Limb (tissue), 2 donors: ENCODE data around the gene FAM221B.

ENCODE experiments used
- DNase-seq, 2 donors: peaks; one replicate each; pipeline ENCODE4 v3.0.0-alpha.2; 2016; ENCODE audit errors: extremely low spot score in 2 of 2

The FAM221B gene

GRCh38 chr9:35820076-35820475 is 8.5 kb downstream of the FAM221B start:
- no peak for DNase-seq

DNA sequence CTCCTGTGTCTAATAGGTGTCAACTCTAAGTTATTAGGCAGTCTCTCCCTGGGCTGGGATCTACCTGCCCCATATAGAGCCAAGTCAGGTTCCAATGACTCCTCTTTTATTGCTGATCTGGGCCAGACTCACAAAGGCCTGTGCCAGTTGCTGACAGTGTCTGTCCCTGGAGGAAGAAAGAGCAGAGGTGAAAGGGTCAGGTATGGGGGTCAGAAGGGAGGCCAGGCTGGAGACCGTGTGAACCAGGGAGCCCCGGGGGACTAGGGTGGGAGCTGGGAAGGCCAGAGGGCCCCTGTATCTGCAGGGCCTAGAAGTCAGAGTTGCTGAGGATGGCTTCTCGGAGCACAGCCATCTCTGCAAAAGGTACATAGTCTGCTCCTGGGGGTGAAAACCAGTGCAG is 10.2 kb downstream of the FAM221B start:
- no peak for DNase-seq

GRCh38 chr9:35816708-35817107 is 11.8 kb downstream of the FAM221B start:
- DNase-seq: no peak

DNA sequence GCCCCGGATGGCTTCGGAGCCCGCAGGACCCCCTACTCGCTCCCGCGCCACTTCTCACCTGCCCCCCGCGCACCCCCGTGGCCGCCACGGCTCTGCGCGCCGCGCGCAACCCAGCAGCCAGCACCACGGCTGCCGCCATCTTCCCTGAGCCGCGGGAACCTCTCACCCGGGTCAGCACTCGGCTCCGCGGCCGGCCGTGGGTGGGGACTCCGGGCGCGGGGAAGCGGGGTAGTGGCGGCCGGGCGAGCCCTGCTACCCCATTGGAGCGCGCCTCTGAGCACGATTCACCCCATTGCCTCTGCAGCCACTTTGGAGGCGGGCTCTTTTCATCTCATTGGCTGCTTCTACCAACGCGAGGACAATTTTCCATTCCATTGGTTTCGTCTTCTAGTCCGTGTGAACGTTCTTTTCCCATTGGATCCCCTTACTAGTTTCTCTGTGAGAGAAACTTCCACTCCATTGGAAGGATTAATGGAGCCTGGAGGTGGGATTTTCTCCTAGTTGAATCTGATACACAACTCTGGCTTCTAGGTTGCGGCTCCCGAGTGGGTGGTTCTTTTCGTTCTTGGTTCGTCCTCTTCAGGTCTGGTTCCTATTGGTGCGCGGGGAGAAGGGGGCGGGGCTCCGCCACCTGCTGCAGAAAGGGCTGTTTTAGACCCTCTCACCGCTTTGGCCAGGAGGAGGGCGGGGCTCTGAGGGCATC is 13.5 kb downstream of the FAM221B start, which contains the start of gene HINT2:
Gene HINT2, minus strand, starts transcription at position 202 of the 703 bp plus-strand sequence. Its CDS starts 63 bp downstream, at position 139.
- DNase-seq: peak; percentile 95 to 98

- DNase-seq: peak; percentile 44 to 72
Measured at GRCh38 chr9:35814106-35814840, 14.3 kb downstream of the FAM221B start.

DNA sequence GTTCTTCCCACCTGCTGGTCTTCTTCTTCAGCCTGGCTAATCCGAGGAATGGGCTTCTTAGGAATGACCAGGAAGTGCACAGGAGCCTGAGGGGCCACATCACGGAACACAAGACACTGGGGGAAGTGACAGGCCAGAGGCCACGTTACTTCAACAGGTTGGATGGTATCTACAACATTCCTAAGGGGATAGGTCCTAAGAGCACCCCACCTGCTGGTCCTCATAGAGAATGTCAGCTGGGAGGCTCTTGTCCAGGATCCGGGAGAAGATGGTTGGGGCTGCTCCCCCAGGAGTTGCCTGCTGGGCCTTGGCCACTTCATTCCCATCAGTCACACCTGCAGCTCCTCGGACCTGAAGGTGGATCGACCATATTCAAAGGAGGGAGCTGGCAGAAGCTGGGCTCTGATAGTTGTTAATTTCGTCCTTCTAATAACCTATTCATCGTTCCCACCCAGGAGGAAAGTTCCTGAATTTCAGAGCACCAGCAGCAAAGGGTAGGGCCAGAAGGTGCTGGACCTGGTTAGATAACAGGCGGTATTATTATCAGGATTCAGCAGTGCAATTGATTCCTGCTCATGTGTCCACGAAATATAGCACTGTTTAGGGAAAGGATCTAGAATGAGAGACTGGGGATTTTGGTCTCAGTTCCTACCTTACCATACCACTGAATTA is 15.0 kb downstream of the FAM221B start:
- DNase-seq: no peak

DNA sequence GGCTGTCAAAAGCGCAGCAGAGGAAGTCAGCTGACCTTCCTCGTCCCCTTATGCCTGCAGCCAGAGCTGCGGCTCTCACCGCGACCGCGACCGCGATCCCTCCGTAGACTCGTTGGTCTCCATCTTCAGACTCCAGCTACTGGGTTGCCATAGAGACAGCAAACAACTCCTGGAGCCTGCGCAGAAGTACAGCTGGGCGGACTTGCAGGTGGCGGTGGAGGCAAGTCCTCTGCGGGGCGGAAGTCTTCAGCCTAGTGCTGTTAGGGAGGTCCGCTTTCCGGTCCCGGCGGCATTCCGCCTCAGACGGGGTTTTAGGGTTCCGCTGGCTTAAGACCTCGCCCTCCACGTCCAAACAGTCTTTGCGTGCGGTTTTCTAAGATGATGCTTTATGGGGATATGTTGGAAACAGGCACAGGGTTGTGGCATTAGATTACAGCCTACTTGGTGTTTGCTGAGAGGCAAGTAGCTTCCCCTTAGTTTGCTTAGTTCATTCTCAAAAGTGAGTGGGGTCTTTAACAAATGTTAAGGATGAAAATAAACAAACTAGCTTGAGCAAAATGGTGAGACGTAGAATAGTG is 16.4 kb downstream of the FAM221B start, which contains the start of gene SPAG8:
Gene SPAG8, minus strand, starts transcription at position 238 of the 578 bp plus-strand sequence. Its CDS starts 115 bp downstream, at position 123.
- peak; percentile 90 to 98 for DNase-seq

- DNase-seq: peak in 1 of 2 donors; percentile 39
Measured at GRCh38 chr9:35811381-35812024, 17.0 kb downstream of the FAM221B start.

- no peak for DNase-seq
Measured at GRCh38 chr9:35810122-35810521, 18.4 kb downstream of the FAM221B start.

GRCh38 chr9:35808433-35808832 is 20.1 kb downstream of the FAM221B start:
- DNase-seq: no peak

DNA sequence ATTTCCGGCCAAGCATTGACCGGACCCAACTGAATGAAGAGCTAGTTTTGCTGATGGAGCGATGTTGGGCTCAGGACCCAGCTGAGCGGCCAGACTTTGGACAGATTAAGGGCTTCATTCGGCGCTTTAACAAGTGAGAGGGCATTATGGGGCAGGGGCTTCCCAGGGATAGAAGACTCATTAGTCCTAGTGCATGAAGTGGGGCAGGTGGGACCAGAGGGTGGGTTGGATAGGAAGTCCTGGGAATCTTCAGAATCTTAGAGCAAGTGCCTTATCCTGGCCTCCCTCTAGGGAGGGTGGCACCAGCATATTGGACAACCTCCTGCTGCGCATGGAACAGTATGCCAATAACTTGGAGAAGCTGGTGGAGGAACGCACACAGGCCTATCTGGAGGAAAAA is 22.4 kb downstream of the FAM221B start:
- DNase-seq: no peak

- DNase-seq: no peak
Measured at GRCh38 chr9:35801328-35802128, 27.0 kb downstream of the FAM221B start.

GRCh38 chr9:35800530-35800929 is 28.0 kb downstream of the FAM221B start:
- DNase-seq: no peak

DNA sequence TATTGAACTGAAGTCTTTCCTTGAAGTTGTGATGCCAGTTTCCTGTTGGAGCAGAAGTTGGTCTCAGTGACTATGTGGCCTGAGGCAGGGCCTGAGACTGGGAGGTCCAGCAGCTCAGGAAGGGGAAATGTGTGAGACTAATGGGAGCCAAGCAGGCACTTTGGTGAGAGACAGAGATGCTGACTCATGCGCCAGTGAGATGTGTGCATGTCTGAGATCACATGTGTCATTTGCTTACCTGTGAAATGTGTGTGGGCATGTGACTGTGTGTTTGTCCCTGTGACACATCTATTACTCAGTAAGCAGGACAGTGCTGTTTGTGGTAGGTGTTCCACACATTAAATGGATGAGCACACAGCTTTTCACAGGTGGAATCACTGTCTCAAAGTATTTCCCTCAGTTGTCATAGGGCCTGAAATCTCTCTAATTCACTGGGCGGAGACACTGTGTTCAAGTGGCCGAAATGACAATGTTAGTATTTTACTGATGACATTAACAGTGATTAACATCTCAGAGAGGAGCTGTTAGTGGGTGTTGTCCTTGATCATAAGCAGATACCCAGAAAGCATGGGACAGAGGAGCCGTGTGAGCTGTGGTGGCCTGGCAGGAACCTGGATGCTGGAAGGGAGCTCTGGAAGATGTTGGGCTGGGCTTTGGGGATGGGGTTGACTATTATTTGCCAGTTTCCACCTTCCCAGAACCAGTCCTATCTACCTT is 29.7 kb downstream of the FAM221B start:
- DNase-seq: no peak

GRCh38 chr9:35797311-35798109 is 31.0 kb downstream of the FAM221B start:
- DNase-seq: no peak

GRCh38 chr9:35795695-35796094 is 32.8 kb downstream of the FAM221B start:
- no peak for DNase-seq

- DNase-seq: no peak
Measured at GRCh38 chr9:35793461-35793860, 35.1 kb downstream of the FAM221B start.

DNA sequence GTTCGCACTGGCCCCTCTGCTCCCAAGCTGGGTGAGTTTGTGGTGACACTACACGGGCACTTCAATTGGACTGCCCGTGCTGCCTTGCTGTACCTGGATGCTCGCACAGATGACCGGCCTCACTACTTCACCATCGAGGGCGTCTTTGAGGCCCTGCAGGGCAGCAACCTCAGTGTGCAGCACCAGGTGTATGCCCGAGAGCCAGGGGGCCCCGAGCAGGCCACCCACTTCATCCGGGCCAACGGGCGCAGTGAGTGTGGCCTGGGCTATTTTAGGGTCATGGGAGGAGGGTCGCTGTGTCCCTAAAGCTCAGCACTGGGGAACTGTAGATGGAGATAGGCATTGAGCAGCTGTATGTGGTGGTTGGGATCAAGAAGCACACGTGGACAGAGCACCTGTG is 35.7 kb downstream of the FAM221B start:
- no peak for DNase-seq
